IMR-90 (cell line): Measurements from ENCODE around the gene NUDCD3. TPM values are rescaled to one million over a fixed set of nuclear protein-coding genes. Genes with fewer than 3 reads are reported as not detected.

Experiments used
- ATAC-seq: fragments of 200-7000 bp; cut with Tn5 transposase; 2 replicates; pipeline ENCODE4 v1.9.1; 2020; ENCODE audit warnings: low read depth, mild to moderate bottlenecking, moderate library complexity
- BruUV-seq: library from RNA; stranded (reverse); fragments of 400-500 nt; replicated peaks from 2 replicates; lab custom pipeline; 2021; lab: Mats Ljungman, UMichigan
- CTCF ChIA-PET: fragments of 300-600 bp; formaldehyde crosslinking; extraction: SDS; loops from one replicate; lab custom pipeline; 2021; ENCODE audit warnings: antibody characterized with exemption; lab: Yijun Ruan, JAX
- POLR2A ChIA-PET: fragments of 300-600 bp; sonication (Branson Sonifier 250); formaldehyde crosslinking; loops from one replicate; lab custom pipeline; 2022; ENCODE audit warnings: antibody characterized with exemption; ENCODE audit not compliant: unreplicated experiment; lab: Charles Lee
- DNase-seq: peaks from one replicate; pipeline ENCODE4 v3.0.0; 2013
- H2AFZ ChIP-seq: replicated peaks from 2 replicates; pipeline ENCODE3; 2013; ENCODE audit warnings: low read length, mild to moderate bottlenecking; ENCODE audit not compliant: poor library complexity
- H2AK5ac ChIP-seq: 2 replicates; pipeline ENCODE4 v1.6.1; 2013; ENCODE audit warnings: low read depth, low read length, inconsistent platforms
- H2AK9ac ChIP-seq: replicated peaks from 2 replicates; pipeline ENCODE3; 2013; ENCODE audit warnings: mild to moderate bottlenecking, low read depth, low read length, moderate library complexity; ENCODE audit not compliant: poor library complexity
- H2BK120ac ChIP-seq: 2 replicates; pipeline ENCODE4 v1.6.1; 2013; ENCODE audit warnings: low read depth, low read length, inconsistent platforms
- H2BK15ac ChIP-seq: 3 replicates; pipeline ENCODE4 v1.6.1; 2013; ENCODE audit warnings: low read depth, low read length, inconsistent platforms
- H2BK20ac ChIP-seq: 2 replicates; pipeline ENCODE4 v1.6.1; 2013; ENCODE audit warnings: low read depth, mild to moderate bottlenecking, inconsistent platforms, low read length, moderate library complexity
- H2BK5ac ChIP-seq: 2 replicates; pipeline ENCODE4 v1.6.1; 2013; ENCODE audit warnings: mild to moderate bottlenecking, low read depth, low read length, inconsistent platforms; ENCODE audit not compliant: poor library complexity, severe bottlenecking
- H3K14ac ChIP-seq: replicated peaks from 2 replicates; pipeline ENCODE4 v1.6.1; 2013; ENCODE audit warnings: low read depth, low read length, inconsistent platforms
- H3K18ac ChIP-seq: 2 replicates; pipeline ENCODE4 v1.6.1; 2013; ENCODE audit warnings: low read depth, low read length, control low read depth
- H3K23ac ChIP-seq: 2 replicates; pipeline ENCODE4 v1.6.1; 2013; ENCODE audit warnings: low read depth, low read length, inconsistent platforms
- H3K27ac ChIP-seq: 2 replicates; pipeline ENCODE4 v1.5.1; 2013; ENCODE audit warnings: mild to moderate bottlenecking, control low read depth, low read length; ENCODE audit not compliant: insufficient read depth
- H3K27me3 ChIP-seq: 2 replicates; pipeline ENCODE4 v1.6.1; 2013; ENCODE audit warnings: low read length; ENCODE audit not compliant: control insufficient read depth, insufficient read depth
- H3K36me3 ChIP-seq: 2 replicates; pipeline ENCODE4 v1.6.1; 2013; ENCODE audit warnings: low read length, mixed read lengths; ENCODE audit not compliant: control insufficient read depth, insufficient read depth
- H3K4ac ChIP-seq: 2 replicates; pipeline ENCODE4 v1.6.1; 2013; ENCODE audit warnings: low read depth, low read length, inconsistent platforms
- H3K4me1 ChIP-seq: 2 replicates; pipeline ENCODE4 v1.6.1; 2013; ENCODE audit warnings: low read length, mixed read lengths; ENCODE audit not compliant: control insufficient read depth, insufficient read depth
- H3K4me2 ChIP-seq: 2 replicates; pipeline ENCODE4 v1.6.1; 2013; ENCODE audit warnings: low read depth, mild to moderate bottlenecking, control low read depth, low read length, moderate library complexity
- H3K4me3 ChIP-seq: 2 replicates; pipeline ENCODE4 v1.5.1; 2013; ENCODE audit warnings: low read depth, mild to moderate bottlenecking, control low read depth, low read length, moderate library complexity; ENCODE audit not compliant: insufficient read depth
- H3K56ac ChIP-seq: 2 replicates; pipeline ENCODE4 v1.6.1; 2013; ENCODE audit warnings: low read length, inconsistent platforms; ENCODE audit not compliant: insufficient read depth; ENCODE audit errors: extremely low read depth
- H3K79me1 ChIP-seq, 2 experiments: 2 replicates each; pipeline ENCODE4 v1.6.1; 2013; ENCODE audit warnings: low read length in 2 of 2, inconsistent platforms in 1 of 2, low read depth in 1 of 2
- H3K9ac ChIP-seq: 2 replicates; pipeline ENCODE4 v1.6.1; 2013; ENCODE audit warnings: low read depth, low read length, control low read depth
- H3K9me1 ChIP-seq: 2 replicates; pipeline ENCODE4 v1.6.1; 2013; ENCODE audit warnings: low read length, inconsistent platforms; ENCODE audit not compliant: insufficient read depth
- H3K9me3 ChIP-seq: 2 replicates; pipeline ENCODE4 v1.6.1; 2013; ENCODE audit warnings: low read length; ENCODE audit not compliant: control insufficient read depth, insufficient read depth
- H4K20me1 ChIP-seq: 2 replicates; pipeline ENCODE4 v1.6.1; 2013; ENCODE audit warnings: low read length, inconsistent platforms; ENCODE audit not compliant: insufficient read depth
- H4K5ac ChIP-seq: 2 replicates; pipeline ENCODE4 v1.6.1; 2013; ENCODE audit warnings: mild to moderate bottlenecking, low read depth, low read length, control low read depth
- H4K8ac ChIP-seq, 2 experiments: 2 replicates each; pipeline ENCODE4 v1.6.1; 2013; ENCODE audit warnings: low read depth in 2 of 2, low read length in 2 of 2, control low read depth in 1 of 2, inconsistent platforms in 1 of 2
- H4K91ac ChIP-seq: 2 replicates; pipeline ENCODE4 v1.6.1; 2013; ENCODE audit warnings: low read depth, low read length, inconsistent platforms; ENCODE audit not compliant: insufficient read depth
- BHLHE40 ChIP-seq: fragments of 150-350 bp; IDR thresholded peaks from 2 replicates; pipeline ENCODE4 v1.6.1; 2016; ENCODE audit warnings: mild to moderate bottlenecking, low read depth, low read length
- CEBPB ChIP-seq: IDR thresholded peaks from 2 replicates; pipeline ENCODE4 v1.6.1; 2012; ENCODE audit warnings: low read depth, low read length, improper control_type of control experiment
- CHD1 ChIP-seq: IDR thresholded peaks from 2 replicates; pipeline ENCODE4 v1.6.1; 2012; ENCODE audit warnings: low read depth, low read length, improper control_type of control experiment
- FOS ChIP-seq: fragments of 150-350 bp; IDR thresholded peaks from 2 replicates; pipeline ENCODE4 v1.6.1; 2016; ENCODE audit warnings: low read depth, low read length
- MAFK ChIP-seq: IDR thresholded peaks from 2 replicates; pipeline ENCODE4 v1.6.1; 2012; ENCODE audit warnings: low read depth, low read length, improper control_type of control experiment
- MAZ ChIP-seq: IDR thresholded peaks from 2 replicates; pipeline ENCODE4 v1.6.1; 2012; ENCODE audit warnings: low read depth, mild to moderate bottlenecking, low read length, improper control_type of control experiment, moderate library complexity, borderline replicate concordance
- NFE2L2 ChIP-seq: fragments of 150-350 bp; IDR thresholded peaks from 2 replicates; pipeline ENCODE4 v1.6.1; 2016; ENCODE audit warnings: low read depth, mild to moderate bottlenecking, low read length
- POLR2A ChIP-seq: IDR thresholded peaks from 2 replicates; pipeline ENCODE4 v1.6.1; 2012; ENCODE audit warnings: mild to moderate bottlenecking, low read depth, low read length
- RAD21 ChIP-seq: IDR thresholded peaks from 2 replicates; pipeline ENCODE4 v1.6.1; 2012; ENCODE audit warnings: low read length, improper control_type of control experiment
- RCOR1 ChIP-seq: IDR thresholded peaks from 2 replicates; pipeline ENCODE4 v1.6.1; 2012; ENCODE audit warnings: mild to moderate bottlenecking, low read length, improper control_type of control experiment; ENCODE audit not compliant: insufficient replicate concordance
- RFX5 ChIP-seq: IDR thresholded peaks from 2 replicates; pipeline ENCODE4 v1.8.0; 2012; ENCODE audit warnings: low read depth, mild to moderate bottlenecking, low read length, moderate library complexity
- SMC3 ChIP-seq: fragments of 150-350 bp; IDR thresholded peaks from 2 replicates; pipeline ENCODE4 v1.6.1; 2016; ENCODE audit warnings: low read depth, mild to moderate bottlenecking, antibody characterized with exemption, low read length, moderate library complexity
- USF2 ChIP-seq: fragments of 150-350 bp; IDR thresholded peaks from 2 replicates; pipeline ENCODE4 v1.6.1; 2017; ENCODE audit warnings: mild to moderate bottlenecking, antibody characterized with exemption, low read length, low read depth
- WGBS, 2 experiments: methylation state at CpG; one replicate each; pipeline versions ENCODE4 v1.1.5 to v1.1.7; 2013; ENCODE audit warnings: missing lambda C conversion rate in 2 of 2; ENCODE audit not compliant: insufficient read length in 1 of 2; ENCODE audit errors: extremely low coverage in 2 of 2; 5-methylcytosine and 5-hydroxymethylcytosine counted together
- dilution Hi-C: fragments of 300-500 bp; cut with HindIII; formaldehyde crosslinking; loops from one replicate; pipeline ENCODE4 v1.14.3; 2018; ENCODE audit warnings: low sequenced_read_pairs; ENCODE audit not compliant: unreplicated experiment
- in situ Hi-C: fragments of 300-500 bp; cut with MboI; formaldehyde crosslinking; loops from 3 replicates; pipeline ENCODE4 v1.14.3; 2019; ENCODE audit warnings: low sequenced_read_pairs, inconsistent platforms, mixed read lengths
- intact Hi-C: fragments of 100-400 bp; cut with micrococcal nuclease; formaldehyde crosslinking; loops from 2 replicates; pipeline ENCODE4 v1.10.0; 2022
- polyA plus RNA-seq, 3 experiments: library from polyadenylated mRNA; depleted of rRNA; stranded (reverse); fragments of >200 nt; gene quantifications; 2 replicates each; pipeline ENCODE4 v1.2.3, GENCODE V29; 2012; ENCODE audit warnings: low replicate concordance in 1 of 3
- total RNA-seq: library from RNA; depleted of rRNA; stranded (reverse); fragments of >200 nt; gene quantifications from 2 replicates; pipeline ENCODE4 v1.2.3, GENCODE V29; 2012
- TF ChIP-seq, protein P1 (sequence below): fragments of 150-350 bp; IDR thresholded peaks from 2 replicates; pipeline ENCODE4 v1.6.1; 2016; ENCODE audit warnings: low read depth, mild to moderate bottlenecking, low read length, moderate library complexity, borderline replicate concordance

The NUDCD3 gene
- total and polyA plus RNA-seq, 2 of the 4 experiments (the other 2 are of a cell fraction), result 49.5 to 76.0 TPM

- H3K56ac ChIP-seq, result no peak overlapping the region
- no peak overlapping the region for H3K4me3 ChIP-seq
- no peak overlapping the region for H3K23ac ChIP-seq
- H2BK120ac ChIP-seq, result peak overlapping the region; percentile 71; the same call in 1 of the 2 replicates
- ChIA-PET CTCF (interaction anchor here (1.0 to 1.4 kb wide), 2 partner anchors 9 to 15 kb away, joined by 4 read pairs; no protein-coding TSS in a partner anchor), POLR2A (no interaction called here)
- no peaks in the 10 kb centered on the region for H3K79me1 ChIP-seq
- H2BK15ac ChIP-seq, result peak overlapping the region; percentile 23; the same call in 1 of the 3 replicates
- no peaks in the 10 kb centered on the region for H4K20me1 ChIP-seq
- peak overlapping the region; percentile 69; the same call in 1 of the 2 replicates for H3K4ac ChIP-seq
- H3K18ac ChIP-seq, result peak overlapping the region; percentile 61; the same call in 1 of the 2 replicates
- in situ Hi-C loops, result no loop called here
- H3K4me2 ChIP-seq, result peak overlapping the region; percentile 40; the same call in 1 of the 2 replicates
- H2BK20ac ChIP-seq, result peak overlapping the region; percentile 72; the same call in 1 of the 2 replicates
- no TSS peak for BruUV-seq
- H3K27ac ChIP-seq, result peak overlapping the region; percentile 80; the same call in 1 of the 2 replicates
- dilution Hi-C loops, result no loop called here
- no peaks in the 10 kb centered on the region for H3K9me3 ChIP-seq
- peak overlapping the region; percentile 25 for H2BK5ac ChIP-seq
- ATAC-seq (peak; percentile 81), DNase-seq (peak; percentile 41)
- intact Hi-C loops, result no loop called here
- peak overlapping the region in 1 of 2 experiments; percentile 40; a peak in 1 of 4 replicates for H4K8ac ChIP-seq
- H4K91ac ChIP-seq, result peak overlapping the region; percentile 55
- no peaks in the 10 kb centered on the region for H3K36me3 ChIP-seq
- no peak overlapping the region; the same call in 1 of the 2 replicates for H3K14ac ChIP-seq
- peaks cover 16% of the 10 kb centered on the region for H3K4me1 ChIP-seq
- H2AK9ac ChIP-seq, result peak overlapping the region; percentile 82
- no peaks in the 10 kb centered on the region for H3K27me3 ChIP-seq
- H2AFZ ChIP-seq, result peak overlapping the region; percentile 70
- H3K9ac ChIP-seq, result no peak overlapping the region
- 64% methylated on average over 6 of the region's 8 CpGs; no CpG with 5 or more reads in 1 of the 2 experiments for WGBS, 2 experiments
- H3K9me1 ChIP-seq, result peaks cover 16% of the 10 kb centered on the region
- H2AK5ac ChIP-seq, result peak overlapping the region; percentile 0; the same call in 1 of the 2 replicates
- H4K5ac ChIP-seq, result peak overlapping the region; percentile 25; the same call in 1 of the 2 replicates
- no peak for TF ChIP-seq RFX5
- TF ChIP-seq, protein P1, sequence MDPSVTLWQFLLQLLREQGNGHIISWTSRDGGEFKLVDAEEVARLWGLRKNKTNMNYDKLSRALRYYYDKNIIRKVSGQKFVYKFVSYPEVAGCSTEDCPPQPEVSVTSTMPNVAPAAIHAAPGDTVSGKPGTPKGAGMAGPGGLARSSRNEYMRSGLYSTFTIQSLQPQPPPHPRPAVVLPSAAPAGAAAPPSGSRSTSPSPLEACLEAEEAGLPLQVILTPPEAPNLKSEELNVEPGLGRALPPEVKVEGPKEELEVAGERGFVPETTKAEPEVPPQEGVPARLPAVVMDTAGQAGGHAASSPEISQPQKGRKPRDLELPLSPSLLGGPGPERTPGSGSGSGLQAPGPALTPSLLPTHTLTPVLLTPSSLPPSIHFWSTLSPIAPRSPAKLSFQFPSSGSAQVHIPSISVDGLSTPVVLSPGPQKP, result no peak
- no peak for TF ChIP-seq USF2
- no peak for TF ChIP-seq SMC3
- no peak for TF ChIP-seq NFE2L2
- no peak for TF ChIP-seq BHLHE40
- TF ChIP-seq CHD1, result no peak
- TF ChIP-seq POLR2A, result no peak
- no peak for TF ChIP-seq RCOR1
- TF ChIP-seq MAZ, result no peak
- no peak for TF ChIP-seq RAD21
- no peak for TF ChIP-seq FOS
- TF ChIP-seq CEBPB, result no peak
- TF ChIP-seq MAFK, result no peak
These were observed 43.0 kb upstream of the NUDCD3 start for GRCh38 chr7:44533301-44534055.
